Measurements from ENCODE around the gene BCL11B. TPM values are rescaled to one million over a fixed set of nuclear protein-coding genes. Genes with fewer than 3 reads are reported as not detected.
A peak's percentile ranks its signal among the peaks of the same experiment; 100 is the strongest.

The BCL11B gene
- total RNA-seq, 1 experiment from 2014 or later: 2.6 TPM

DNA sequence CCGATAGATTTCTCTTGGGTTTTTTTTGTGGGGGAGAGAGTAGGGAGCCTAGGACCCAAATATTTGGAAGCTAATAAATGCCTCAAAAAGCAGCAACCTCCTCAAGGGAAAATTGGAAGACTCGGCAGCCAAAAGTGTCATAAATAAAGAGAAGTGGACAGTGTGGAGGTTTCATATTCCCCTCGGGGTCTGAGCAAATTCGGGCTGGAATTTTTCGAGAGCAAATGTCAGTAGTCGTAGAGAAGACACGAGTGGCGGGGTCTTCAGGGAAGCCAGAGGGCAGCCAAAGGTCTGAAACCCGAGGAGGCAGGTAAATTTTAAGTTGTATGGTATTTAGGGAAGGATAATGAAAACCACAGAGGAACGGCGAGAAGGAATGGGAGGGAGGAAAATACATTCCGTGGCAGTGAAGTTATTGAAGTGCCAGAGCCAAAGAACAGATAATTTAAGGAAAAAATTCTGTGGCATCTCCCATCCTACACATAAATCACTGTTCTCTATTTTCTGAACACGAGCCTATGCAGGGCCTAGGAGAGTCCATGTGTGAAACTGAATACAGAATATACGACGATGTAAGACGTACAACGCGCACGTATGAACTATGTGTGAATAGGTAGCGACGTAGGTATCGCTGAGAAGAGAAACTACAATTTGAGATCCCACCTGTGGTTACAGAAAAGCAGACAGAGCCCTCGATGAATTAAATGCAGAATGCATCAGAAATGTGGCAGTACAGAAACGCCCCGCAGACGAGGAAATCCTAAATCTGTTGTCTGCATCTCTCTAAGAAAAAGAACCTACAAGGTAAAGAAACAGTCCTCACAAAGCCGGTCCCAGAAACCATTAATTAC is 12.9 kb downstream of the BCL11B start:
- Histone ChIP-seq H3K36me3 (no peaks in the 10 kb centered on the region), H3K9me3 (replicated peaks) (no peaks in the 10 kb centered on the region), H3K27ac (no peak overlapping the region), H3K27me3 (replicated peaks) (no peaks in the 10 kb centered on the region), H3K4me3 (peak overlapping the region; percentile 9; the same call in 1 of the 2 replicates), H3K4me1 (replicated peaks) (peaks cover 13% of the 10 kb centered on the region; the same call in 1 of the 2 replicates)
- no peak for DNase-seq (ENCODE audit: low read depth in 1 of 2, low spot score in 2 of 2)

- peaks cover 13% of the 10 kb centered on the region; the same call in 1 of the 2 replicates for H3K4me1 ChIP-seq (replicated peaks)
- no peaks in the 10 kb centered on the region for H3K27me3 ChIP-seq (replicated peaks)
- no peaks in the 10 kb centered on the region for H3K9me3 ChIP-seq (replicated peaks)
- 0 out of 2 replicates have a peak overlapping the region, but pooled peaks have one; percentile 9 for H3K4me3 ChIP-seq
- H3K36me3 ChIP-seq: no peaks in the 10 kb centered on the region
- H3K27ac ChIP-seq: no peak overlapping the region
- DNase-seq (ENCODE audit: low read depth in 1 of 2, low spot score in 2 of 2): no peak
Measured at GRCh38 chr14:99258341-99258861, 13.6 kb downstream of the BCL11B start.

- no peaks in the 10 kb centered on the region for H3K36me3 ChIP-seq
- no peak overlapping the region for H3K27ac ChIP-seq
- no peaks in the 10 kb centered on the region for H3K9me3 ChIP-seq (replicated peaks)
- no peak for DNase-seq (ENCODE audit: low read depth in 1 of 2, low spot score in 2 of 2)
- H3K4me1 ChIP-seq (replicated peaks): peaks cover 13% of the 10 kb centered on the region; the same call in 1 of the 2 replicates
- no peak overlapping the region for H3K4me3 ChIP-seq
- no peaks in the 10 kb centered on the region for H3K27me3 ChIP-seq (replicated peaks)
Measured at GRCh38 chr14:99257673-99258221, 14.2 kb downstream of the BCL11B start.

GRCh38 chr14:99257122-99257672 is 14.8 kb downstream of the BCL11B start:
- H3K9me3 ChIP-seq (replicated peaks): no peaks in the 10 kb centered on the region

GRCh38 chr14:99256483-99256874 is 15.5 kb downstream of the BCL11B start:
- H3K27ac ChIP-seq: no peak overlapping the region
- peaks cover 13% of the 10 kb centered on the region; the same call in 1 of the 2 replicates for H3K4me1 ChIP-seq (replicated peaks)
- H3K4me3 ChIP-seq: no peak overlapping the region
- H3K27me3 ChIP-seq (replicated peaks): no peaks in the 10 kb centered on the region
- no peaks in the 10 kb centered on the region for H3K36me3 ChIP-seq
- no peak for DNase-seq (ENCODE audit: low read depth in 1 of 2, low spot score in 2 of 2)
- H3K9me3 ChIP-seq (replicated peaks): no peaks in the 10 kb centered on the region

More at GRCh38 chr14:99257122-99257672, 14.8 kb downstream of the BCL11B start:
- peaks cover 13% of the 10 kb centered on the region; the same call in 1 of the 2 replicates for H3K4me1 ChIP-seq (replicated peaks)
- DNase-seq (ENCODE audit: low read depth in 1 of 2, low spot score in 2 of 2): no peak
- no peak overlapping the region for H3K4me3 ChIP-seq
- H3K27me3 ChIP-seq (replicated peaks): no peaks in the 10 kb centered on the region
- H3K36me3 ChIP-seq: no peaks in the 10 kb centered on the region
- H3K27ac ChIP-seq: no peak overlapping the region

DNA sequence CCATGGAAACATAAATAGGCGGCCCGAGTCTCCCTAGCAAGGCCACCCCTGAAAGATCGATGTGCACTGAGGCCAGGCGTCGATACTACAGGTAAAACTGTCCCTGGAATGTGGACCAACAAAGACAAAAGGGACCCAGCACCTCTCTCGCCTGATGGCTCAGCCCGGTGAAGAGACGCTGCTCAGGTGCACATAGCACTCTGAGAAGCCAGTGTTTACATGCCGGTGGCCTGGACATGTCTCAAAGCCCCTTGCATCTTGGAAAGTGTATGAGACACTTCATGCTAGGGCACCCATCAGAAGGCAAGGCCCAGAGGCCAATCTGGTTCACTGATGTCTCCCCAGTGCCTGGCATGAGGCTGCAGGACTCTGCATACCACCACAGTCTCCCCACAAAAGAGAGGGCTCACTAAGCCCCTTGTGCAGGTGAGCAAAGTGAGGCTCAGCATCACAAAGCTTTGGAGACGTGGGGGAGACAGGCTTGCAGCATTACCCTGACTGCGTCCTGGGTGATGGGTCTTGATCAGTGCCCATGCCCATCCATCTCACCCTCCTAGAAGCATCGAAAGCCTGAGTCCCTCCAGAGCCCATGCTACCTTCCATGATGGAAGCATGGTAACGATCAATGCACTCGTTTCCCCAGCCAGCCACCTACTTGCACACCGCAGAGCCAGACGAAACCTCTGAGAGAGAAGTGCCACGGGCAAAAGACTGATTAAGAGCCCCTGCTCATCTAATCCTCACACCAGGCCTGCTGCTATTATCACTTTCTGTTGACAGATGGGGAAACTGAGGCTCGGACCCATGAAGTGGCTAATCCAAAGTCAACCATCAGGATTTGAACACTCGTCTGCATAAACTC is 16.1 kb downstream of the BCL11B start:
- Histone ChIP-seq H3K36me3 (no peaks in the 10 kb centered on the region), H3K9me3 (replicated peaks) (no peaks in the 10 kb centered on the region), H3K27me3 (replicated peaks) (no peaks in the 10 kb centered on the region), H3K4me3 (no peak overlapping the region), H3K27ac (no peak overlapping the region), H3K4me1 (replicated peaks) (peaks cover 13% of the 10 kb centered on the region; the same call in 1 of the 2 replicates)
- no peak for DNase-seq (ENCODE audit: low read depth in 1 of 2, low spot score in 2 of 2)

DNA sequence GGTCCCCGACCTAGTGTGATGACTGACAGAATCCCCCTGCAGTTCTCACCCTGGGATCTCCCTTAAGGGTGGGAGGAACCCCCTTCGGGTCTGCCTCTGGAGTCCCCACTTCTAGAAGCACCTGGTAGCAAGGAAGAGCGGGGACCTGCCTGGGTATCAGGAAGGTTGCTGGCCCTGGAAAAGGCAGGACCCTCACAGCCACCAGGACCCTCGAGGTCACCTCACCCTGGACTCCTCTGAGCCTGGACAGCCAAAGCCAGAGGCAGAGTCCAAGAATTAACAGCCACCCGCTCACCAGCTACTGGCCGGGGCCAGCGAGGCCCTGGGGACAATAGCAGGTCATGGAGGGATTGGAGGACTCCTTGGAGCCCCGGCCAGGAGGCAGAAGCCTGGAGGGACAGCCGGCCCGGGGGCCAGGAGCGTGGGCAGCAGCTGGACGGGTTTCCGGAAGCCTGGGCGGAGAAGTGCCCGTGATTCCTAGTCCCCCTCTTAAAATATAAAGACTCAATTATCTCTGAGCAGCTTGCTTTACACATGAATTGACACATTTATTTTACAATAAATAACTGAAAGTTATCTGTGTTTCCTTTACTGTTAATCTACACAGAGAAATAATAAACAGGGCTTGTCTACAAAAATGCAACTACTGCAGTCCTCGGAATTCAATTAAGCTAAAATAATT is 17.5 kb downstream of the BCL11B start:
- H3K4me1 ChIP-seq (replicated peaks): peaks cover 13% of the 10 kb centered on the region; the same call in 1 of the 2 replicates
- DNase-seq (ENCODE audit: low read depth in 1 of 2, low spot score in 2 of 2): no peak

GRCh38 chr14:99253890-99254289 is 18.1 kb downstream of the BCL11B start:
- Histone ChIP-seq H3K27me3 (replicated peaks) (no peaks in the 10 kb centered on the region), H3K4me3 (no peak overlapping the region), H3K36me3 (no peaks in the 10 kb centered on the region), H3K4me1 (replicated peaks) (peaks cover 8% of the 10 kb centered on the region; the same call in 1 of the 2 replicates), H3K9me3 (replicated peaks) (no peaks in the 10 kb centered on the region), H3K27ac (no peak overlapping the region)
- DNase-seq (ENCODE audit: low read depth in 1 of 2, low spot score in 2 of 2): no peak

More for the DNA sequence above, 17.5 kb downstream of the BCL11B start:
- no peak overlapping the region for H3K4me3 ChIP-seq
- no peaks in the 10 kb centered on the region for H3K36me3 ChIP-seq
- H3K27me3 ChIP-seq (replicated peaks): no peaks in the 10 kb centered on the region
- H3K27ac ChIP-seq: no peak overlapping the region
- H3K9me3 ChIP-seq (replicated peaks): no peaks in the 10 kb centered on the region

DNA sequence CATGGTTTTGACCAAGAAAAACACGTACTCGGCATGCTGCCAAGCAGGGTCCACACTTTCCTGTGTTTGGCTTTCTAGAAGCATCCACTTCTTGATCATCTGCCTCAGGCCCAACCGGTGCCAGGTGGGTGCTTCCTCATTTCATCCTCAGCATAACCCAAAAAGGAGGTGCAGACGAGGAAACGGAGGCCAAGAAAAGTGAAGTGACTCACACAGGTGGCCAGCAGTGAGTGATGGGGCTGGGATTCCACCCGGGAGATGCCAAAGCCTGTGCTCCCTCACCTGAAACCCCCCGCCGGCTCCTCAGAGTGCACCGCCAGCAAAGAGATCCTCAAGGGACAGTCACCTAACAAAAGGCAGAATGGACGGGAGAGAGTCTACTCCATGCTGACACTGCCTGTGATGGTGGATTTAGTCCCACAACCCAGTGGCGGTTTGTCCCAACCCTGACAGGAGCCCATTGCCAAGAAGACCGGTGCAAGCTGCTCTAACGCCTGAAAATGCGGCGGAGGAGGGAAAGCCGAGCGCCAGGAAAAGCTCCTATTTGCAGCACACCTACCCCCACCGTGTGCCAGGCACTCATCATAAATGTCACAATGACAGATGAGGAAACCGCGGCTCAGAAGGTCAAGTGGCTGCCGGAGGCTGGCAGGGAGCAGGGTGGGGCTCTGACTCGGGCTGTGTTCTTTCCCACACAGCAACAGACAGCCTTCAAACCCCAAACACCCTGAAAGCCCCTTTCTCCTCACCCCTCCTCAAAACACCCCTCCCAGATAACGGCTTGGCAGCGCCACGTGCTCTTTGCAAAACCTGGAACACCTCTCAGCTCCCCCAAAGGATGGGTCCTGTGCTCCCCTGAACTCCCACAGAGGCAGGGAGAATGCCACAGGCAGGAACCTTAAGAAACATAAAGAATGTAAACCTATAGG is 18.8 kb downstream of the BCL11B start:
- Histone ChIP-seq H3K4me3 (no peak overlapping the region), H3K4me1 (replicated peaks) (peaks cover 2% of the 10 kb centered on the region; the same call in 1 of the 2 replicates), H3K27me3 (replicated peaks) (no peaks in the 10 kb centered on the region), H3K9me3 (replicated peaks) (no peaks in the 10 kb centered on the region), H3K27ac (no peak overlapping the region), H3K36me3 (no peaks in the 10 kb centered on the region)
- no peak for DNase-seq (ENCODE audit: low read depth in 1 of 2, low spot score in 2 of 2)

GRCh38 chr14:99252443-99252939 is 19.5 kb downstream of the BCL11B start:
- DNase-seq (ENCODE audit: low read depth in 1 of 2, low spot score in 2 of 2): no peak
- no peaks in the 10 kb centered on the region for H3K27me3 ChIP-seq (replicated peaks)
- no peaks in the 10 kb centered on the region for H3K9me3 ChIP-seq (replicated peaks)
- H3K36me3 ChIP-seq: no peaks in the 10 kb centered on the region
- no peaks in the 10 kb centered on the region; the same call in none of the 2 replicates for H3K4me1 ChIP-seq (replicated peaks)
- no peak overlapping the region for H3K4me3 ChIP-seq
- H3K27ac ChIP-seq: no peak overlapping the region

GRCh38 chr14:99251721-99252120 is 20.3 kb downstream of the BCL11B start:
- Histone ChIP-seq H3K36me3 (no peaks in the 10 kb centered on the region), H3K27ac (no peak overlapping the region), H3K27me3 (replicated peaks) (no peaks in the 10 kb centered on the region), H3K4me1 (replicated peaks) (no peaks in the 10 kb centered on the region; the same call in none of the 2 replicates), H3K4me3 (no peak overlapping the region), H3K9me3 (replicated peaks) (no peaks in the 10 kb centered on the region)
- no peak for DNase-seq (ENCODE audit: low read depth in 1 of 2, low spot score in 2 of 2)

Measured in SJSA1 (cell line).